ENCODE results near the gene OR2F1.
A peak's percentile ranks its signal among the peaks of the same experiment; 100 is the strongest.

Gene OR2F1, protein sequence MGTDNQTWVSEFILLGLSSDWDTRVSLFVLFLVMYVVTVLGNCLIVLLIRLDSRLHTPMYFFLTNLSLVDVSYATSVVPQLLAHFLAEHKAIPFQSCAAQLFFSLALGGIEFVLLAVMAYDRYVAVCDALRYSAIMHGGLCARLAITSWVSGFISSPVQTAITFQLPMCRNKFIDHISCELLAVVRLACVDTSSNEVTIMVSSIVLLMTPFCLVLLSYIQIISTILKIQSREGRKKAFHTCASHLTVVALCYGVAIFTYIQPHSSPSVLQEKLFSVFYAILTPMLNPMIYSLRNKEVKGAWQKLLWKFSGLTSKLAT

GRCh38 chr7:143954544-143954943 is at the start of gene OR2F1:
TSS of gene OR2F1 (plus strand) at chr7:143954844. CDS start at chr7:143959971, 5,127 bp downstream.
- no peak for DNase-seq

- no peak for DNase-seq
These were observed 49.1 kb upstream of the OR2F1 start for GRCh38 chr7:143905509-143905908.

GRCh38 chr7:143906151-143906550 is 48.5 kb upstream of the OR2F1 start:
- DNase-seq: no peak

DNA sequence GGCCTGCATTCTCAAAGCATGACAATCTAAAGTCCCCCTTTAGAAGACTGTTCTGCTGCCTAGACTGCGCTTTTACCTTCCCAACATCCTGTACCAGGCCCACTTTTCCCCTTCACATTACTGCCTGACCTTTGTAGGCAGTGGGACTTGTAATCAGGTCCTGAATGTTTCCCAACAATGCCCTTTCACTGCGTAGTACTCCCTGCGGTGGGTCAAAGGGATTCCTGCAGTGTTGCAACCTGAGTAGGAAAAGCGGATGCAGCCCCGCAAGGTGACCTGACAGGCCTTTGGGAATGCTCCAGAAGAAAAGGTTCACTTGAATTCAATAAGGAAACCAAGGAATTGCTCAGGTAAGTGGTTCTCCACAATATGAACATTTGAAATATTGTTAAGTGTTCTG is 47.7 kb upstream of the OR2F1 start:
- DNase-seq: no peak

DNA sequence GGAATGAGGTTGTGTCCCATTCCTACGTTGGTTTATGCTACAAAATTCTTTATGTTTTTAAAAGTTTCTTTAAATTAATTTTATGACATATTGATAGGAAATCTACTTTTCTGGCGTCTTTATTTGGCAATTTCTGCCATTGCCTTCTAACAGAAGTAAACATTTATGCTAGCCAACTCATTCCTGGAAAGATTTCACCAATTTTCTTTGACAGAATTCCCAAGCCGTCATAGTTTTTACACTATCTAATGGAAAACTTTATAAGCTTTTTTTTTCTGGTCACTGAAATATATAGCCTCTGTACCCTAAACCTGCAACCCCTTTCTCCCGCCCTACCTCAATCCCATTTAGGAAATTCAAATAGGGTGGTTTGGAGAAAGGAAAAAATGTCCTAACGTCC is 46.5 kb upstream of the OR2F1 start:
- DNase-seq: no peak

DNA sequence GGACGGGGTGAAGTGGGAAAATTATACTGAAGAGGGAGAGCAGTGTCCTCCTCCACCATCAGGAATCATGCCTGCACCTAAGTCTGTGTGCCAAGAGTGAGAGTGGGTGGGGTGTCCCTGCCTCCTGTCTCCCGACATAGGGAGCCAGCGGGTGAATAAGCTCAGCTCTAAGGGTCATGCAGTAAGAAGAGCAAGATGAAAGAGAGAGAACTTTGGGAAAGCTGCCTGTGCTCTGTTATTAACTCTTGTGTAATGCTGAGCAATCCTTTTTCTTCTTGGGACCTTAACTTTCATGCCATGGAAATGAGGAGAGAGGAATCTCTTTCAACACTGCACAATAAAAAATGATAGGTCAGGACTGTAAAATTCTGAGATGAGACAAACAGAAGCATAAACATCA is 44.8 kb upstream of the OR2F1 start:
- no peak for DNase-seq

DNA sequence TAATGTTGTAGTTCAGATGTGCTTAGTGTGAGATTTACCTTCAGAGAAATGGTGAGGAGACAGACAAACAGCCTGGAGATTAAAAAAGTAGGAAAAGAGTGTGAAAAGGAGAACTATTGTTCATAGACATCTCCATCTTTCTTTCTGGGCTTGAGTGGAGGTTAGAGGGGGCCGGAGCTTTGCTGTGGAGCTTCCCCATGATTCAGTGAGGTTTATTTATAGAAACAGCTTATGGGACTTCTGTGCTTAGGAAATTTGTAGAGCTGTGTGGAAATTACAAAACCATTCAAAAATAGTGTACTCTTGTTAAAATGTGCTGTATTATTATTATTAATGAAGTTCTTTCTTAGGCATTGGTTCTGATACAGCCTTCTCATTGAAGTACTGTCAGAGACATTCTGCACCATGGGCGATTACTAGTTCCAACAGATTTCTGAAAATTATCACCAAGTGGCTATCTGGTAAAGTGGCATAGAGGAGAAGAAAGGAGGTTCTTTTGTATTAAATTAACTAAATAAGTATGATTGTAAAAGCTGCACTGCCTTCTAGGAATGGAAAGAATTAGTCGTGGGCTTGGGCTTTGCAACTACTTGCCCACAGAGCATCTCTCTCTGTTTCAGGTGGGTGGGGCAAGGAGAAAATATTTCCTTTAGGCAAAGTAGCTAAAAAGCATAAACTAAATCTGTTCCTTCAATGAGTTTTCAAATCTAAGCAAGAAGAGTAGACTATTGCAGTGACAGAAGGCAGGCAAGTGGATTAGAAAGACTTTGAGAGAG is 44.0 kb upstream of the OR2F1 start:
- no peak for DNase-seq

DNA sequence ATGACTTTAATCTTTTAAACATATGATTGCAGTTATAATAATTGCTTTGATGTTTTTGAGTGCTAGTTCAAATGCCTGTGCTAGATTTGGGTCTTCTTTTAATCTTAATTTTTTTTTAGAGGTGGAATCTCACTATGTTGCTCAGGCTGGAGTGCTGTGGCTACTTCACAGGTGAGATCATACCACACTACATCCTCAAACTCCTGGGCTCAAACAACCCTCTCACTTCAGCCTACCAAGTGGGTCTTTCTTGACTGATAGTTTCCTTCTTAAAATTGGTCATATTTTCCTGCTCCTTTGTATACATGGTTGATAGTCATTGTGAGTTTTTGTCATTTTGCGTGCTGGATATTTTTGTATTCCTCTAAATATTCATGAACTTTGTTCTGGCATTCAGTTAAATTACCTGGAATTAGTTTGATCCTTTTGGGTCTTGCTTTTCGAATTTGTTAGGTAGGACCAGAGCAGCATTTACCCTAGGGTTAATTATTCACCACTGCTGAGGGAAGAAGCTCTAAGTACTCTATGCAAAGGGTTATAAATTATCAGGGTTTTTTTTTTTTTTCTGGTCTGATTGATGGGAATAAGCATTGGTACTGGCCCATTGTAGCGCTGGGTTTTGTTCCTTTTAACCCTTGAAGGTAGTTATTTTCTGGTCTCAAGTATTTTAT is 40.6 kb upstream of the OR2F1 start:
- DNase-seq: no peak

DNA sequence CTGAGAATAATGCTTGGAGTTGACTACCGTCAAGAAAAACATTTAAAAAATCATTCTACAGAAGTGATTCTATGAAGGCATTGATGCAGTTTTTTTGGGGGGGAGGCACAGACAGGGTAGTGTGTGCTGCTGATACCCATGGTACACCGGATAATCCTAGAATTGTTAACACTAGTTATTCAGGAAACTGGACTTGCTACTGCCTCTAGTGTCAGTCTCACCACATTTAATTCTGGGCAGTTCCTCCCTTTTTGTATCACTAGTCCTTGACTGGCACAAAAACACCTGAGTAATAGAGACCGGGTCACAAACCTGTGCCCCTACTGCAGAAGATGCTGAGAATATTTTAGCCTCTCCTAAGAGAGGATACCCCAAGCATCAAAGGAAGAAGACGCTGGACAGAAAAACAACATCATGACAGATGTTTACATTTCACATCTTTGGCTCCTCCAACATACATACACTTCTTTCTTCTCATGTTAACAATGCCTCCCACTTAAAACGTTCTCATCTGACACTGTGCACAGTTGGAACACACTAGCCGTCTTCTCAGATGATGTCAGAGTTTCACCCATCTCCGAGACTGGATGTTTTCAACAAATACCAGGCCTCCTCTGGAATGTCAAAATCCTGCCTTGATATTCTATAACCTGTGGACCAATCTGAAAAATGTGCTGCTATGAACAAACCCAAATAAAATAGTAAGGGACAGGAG is 39.5 kb upstream of the OR2F1 start:
- DNase-seq: no peak

GRCh38 chr7:143924851-143925250 is 29.8 kb upstream of the OR2F1 start:
- DNase-seq: no peak

- DNase-seq: peak; percentile 61
These were observed 25.3 kb upstream of the OR2F1 start for GRCh38 chr7:143929224-143929920.

DNA sequence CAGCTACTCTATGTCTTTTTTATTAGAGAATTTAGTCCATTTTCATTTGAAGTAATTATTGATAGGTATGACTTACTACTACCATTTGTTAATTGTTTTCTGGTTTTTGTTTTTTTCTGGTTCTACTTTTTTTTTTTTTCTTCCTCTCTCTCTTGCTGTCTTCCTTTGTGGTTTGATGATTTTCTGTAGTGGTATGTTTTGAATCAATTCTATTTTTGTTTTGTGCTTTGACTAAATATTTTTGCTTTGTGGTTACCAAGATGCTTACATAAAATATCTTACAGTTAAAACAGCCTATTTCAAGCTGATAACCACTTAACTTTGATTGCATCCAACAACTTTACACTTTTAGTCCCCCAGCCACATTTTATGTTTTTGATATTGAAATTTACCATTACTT is 22.9 kb upstream of the OR2F1 start:
- DNase-seq: peak; percentile 67

GRCh38 chr7:143934526-143935325 is 19.9 kb upstream of the OR2F1 start, which contains the start of gene OR2F2:
TSS of gene OR2F2 (plus strand) at chr7:143935233. CDS start at chr7:143935233, 0 bp downstream.
- peak; percentile 75 for DNase-seq

GRCh38 chr7:143936087-143937009 is 18.3 kb upstream of the OR2F1 start:
- DNase-seq: peak; percentile 91

DNA sequence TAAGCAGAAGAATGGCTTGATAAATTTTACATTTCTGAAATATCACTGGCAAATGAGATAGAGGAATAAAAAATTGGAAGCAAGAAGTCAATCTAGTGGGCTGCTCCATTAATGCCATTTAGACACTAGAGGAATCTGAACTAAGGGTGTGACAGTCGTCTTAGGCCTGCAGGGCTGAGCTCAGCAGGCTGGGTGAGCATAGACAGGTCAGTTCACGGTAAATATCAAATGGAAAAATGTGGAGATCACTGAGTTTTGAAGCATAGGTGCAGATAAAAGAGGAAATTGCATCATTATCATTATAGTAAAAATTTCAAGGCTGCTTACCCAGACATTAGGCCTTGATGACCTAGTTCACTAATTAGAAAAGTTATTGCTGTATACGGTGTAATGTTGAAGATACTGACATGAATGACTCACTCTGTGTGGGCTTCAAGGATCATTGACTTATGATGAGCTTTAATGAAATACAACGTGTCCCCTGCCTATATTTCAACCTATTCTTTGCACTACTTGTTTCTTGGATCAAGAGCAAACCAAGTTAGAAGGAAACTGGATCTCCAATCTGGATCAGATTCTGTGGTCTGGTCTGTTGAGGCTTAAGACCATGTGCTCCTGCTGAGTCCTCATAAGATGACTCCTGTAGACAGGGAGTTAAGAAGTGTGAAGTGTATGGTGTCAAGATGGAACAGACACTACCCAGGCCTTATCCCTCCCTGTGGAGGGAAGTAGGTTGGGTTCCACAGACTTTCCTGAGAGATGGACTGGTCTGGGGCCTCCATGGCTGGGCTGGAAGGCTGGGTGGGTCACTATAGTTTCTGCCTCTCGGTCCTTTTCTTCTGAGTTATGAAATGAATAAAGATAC is 16.0 kb upstream of the OR2F1 start:
- no peak for DNase-seq

GRCh38 chr7:143945423-143945822 is 9.2 kb upstream of the OR2F1 start:
- DNase-seq: no peak

GRCh38 chr7:143947111-143947510 is 7.5 kb upstream of the OR2F1 start:
- no peak for DNase-seq

DNA sequence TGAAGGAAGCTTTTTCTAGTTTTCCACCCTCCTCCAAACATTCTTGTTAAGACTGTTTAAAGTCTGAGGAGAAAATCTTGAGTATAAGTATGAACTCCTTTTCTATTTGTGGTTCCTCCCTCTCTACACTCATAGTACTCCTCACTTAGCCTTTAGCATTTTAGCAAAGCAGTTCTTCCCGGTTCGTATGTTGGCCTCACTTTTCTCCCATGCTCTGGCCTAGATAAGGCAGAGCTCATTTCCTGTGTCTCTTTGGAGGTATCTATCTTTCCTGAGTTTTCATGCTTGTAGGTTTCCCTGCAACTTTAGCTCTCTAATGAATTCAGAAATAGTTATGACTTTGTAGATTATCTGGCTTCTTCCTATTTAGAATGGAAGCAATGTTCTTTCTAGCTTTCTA is 5.9 kb upstream of the OR2F1 start:
- no peak for DNase-seq

GRCh38 chr7:143953421-143953820 is 1.2 kb upstream of the OR2F1 start:
- DNase-seq: peak; percentile 30
